HEK293 (cell line): ENCODE results near the gene FDX2.

ENCODE experiments used
- CTCF ChIA-PET: fragments of 350-600 bp; formaldehyde crosslinking; extraction: SDS; loops from one replicate; lab custom pipeline; 2021; ENCODE audit warnings: antibody characterized with exemption; lab: Yijun Ruan, JAX
- POLR2A ChIA-PET: fragments of 300-600 bp; formaldehyde crosslinking; extraction: SDS; loops from one replicate; lab custom pipeline; 2020; ENCODE audit warnings: antibody characterized with exemption, inconsistent platforms; lab: Yijun Ruan, JAX
- H3K27ac ChIP-seq: fragments of 200-500 bp; sonication (Bioruptor generic); 2 replicates; pipeline ENCODE4 v1.5.1; 2014; ENCODE audit warnings: low read depth, low read length, control low read depth, inconsistent platforms; ENCODE audit errors: extremely low read depth
- H3K36me3 ChIP-seq, 2 experiments: fragments of 200-500 bp in 1 of 2; sonication (Bioruptor generic) in 1 of 2; 1 replicate in 1 of 2; 2 replicates in 1 of 2; pipeline ENCODE4 v1.5.1; 2014 to 2017; ENCODE audit warnings: inconsistent platforms in 2 of 2, low read length in 2 of 2; ENCODE audit not compliant: control insufficient read depth in 2 of 2, insufficient read depth in 1 of 2
- H3K4me1 ChIP-seq: fragments of 200-500 bp; sonication (Bioruptor generic); 2 replicates; pipeline ENCODE4 v1.5.1; 2014; ENCODE audit warnings: mild to moderate bottlenecking, low read length, inconsistent platforms; ENCODE audit not compliant: control insufficient read depth, insufficient read depth
- H3K4me3 ChIP-seq: 2 replicates; pipeline ENCODE4 v1.5.1; 2011; ENCODE audit warnings: low read depth, mild to moderate bottlenecking, control low read depth, low read length, moderate library complexity
- H3K9me3 ChIP-seq: fragments of 200-500 bp; sonication (Bioruptor generic); 2 replicates; pipeline ENCODE4 v1.5.1; 2014; ENCODE audit warnings: low read depth, low read length, inconsistent platforms; ENCODE audit not compliant: control insufficient read depth, insufficient read depth
- GLIS1 ChIP-seq: fragments of 450-650 bp; formaldehyde crosslinking; IDR thresholded peaks from 2 replicates; pipeline ENCODE4 v1.5.1; 2016; ENCODE audit warnings: missing biosample characterization, missing genetic modification characterization
- TCF7L2 ChIP-seq: IDR thresholded peaks from 2 replicates; pipeline ENCODE4 v1.6.1; 2011; ENCODE audit warnings: low read depth, mild to moderate bottlenecking, inconsistent platforms, low read length, moderate library complexity, borderline replicate concordance
- ZBTB21 ChIP-seq: fragments of 450-650 bp; formaldehyde crosslinking; IDR thresholded peaks from 2 replicates; pipeline ENCODE4 v1.5.1; 2017; ENCODE audit warnings: missing biosample characterization, missing genetic modification characterization
- ZBTB48 ChIP-seq: fragments of 450-650 bp; formaldehyde crosslinking; IDR thresholded peaks from 2 replicates; pipeline ENCODE4 v1.5.1; 2016; ENCODE audit warnings: missing biosample characterization, missing genetic modification characterization
- ZBTB6 ChIP-seq: fragments of 450-650 bp; formaldehyde crosslinking; IDR thresholded peaks from 2 replicates; pipeline ENCODE4 v1.5.1; 2017; ENCODE audit warnings: missing biosample characterization, missing genetic modification characterization
- ZEB2 ChIP-seq: fragments of 450-650 bp; formaldehyde crosslinking; IDR thresholded peaks from 2 replicates; pipeline ENCODE4 v1.5.1; 2016; ENCODE audit warnings: missing biosample characterization, missing genetic modification characterization
- ZNF155 ChIP-seq: fragments of 450-650 bp; formaldehyde crosslinking; IDR thresholded peaks from 2 replicates; pipeline ENCODE4 v1.5.1; 2016; ENCODE audit warnings: missing biosample characterization, missing genetic modification characterization
- ZNF18 ChIP-seq: fragments of 450-650 bp; formaldehyde crosslinking; IDR thresholded peaks from 2 replicates; pipeline ENCODE4 v1.5.1; 2016; ENCODE audit warnings: missing biosample characterization, missing genetic modification characterization
- ZNF184 ChIP-seq: fragments of 450-650 bp; IDR thresholded peaks from 2 replicates; pipeline ENCODE4 v1.5.1; 2018; ENCODE audit warnings: missing biosample characterization, mild to moderate bottlenecking, missing genetic modification characterization
- ZNF202 ChIP-seq: fragments of 450-650 bp; formaldehyde crosslinking; IDR thresholded peaks from 2 replicates; pipeline ENCODE4 v1.5.1; 2016; ENCODE audit warnings: missing biosample characterization, missing genetic modification characterization, borderline replicate concordance
- ZNF280C ChIP-seq: fragments of 450-650 bp; formaldehyde crosslinking; IDR thresholded peaks from 2 replicates; pipeline ENCODE4 v1.5.1; 2016; ENCODE audit warnings: missing biosample characterization, missing genetic modification characterization
- ZNF555 ChIP-seq: fragments of 450-650 bp; formaldehyde crosslinking; conservative IDR thresholded peaks from 2 replicates; pipeline ENCODE4 v1.5.1; 2017; ENCODE audit warnings: missing biosample characterization, mild to moderate bottlenecking, missing genetic modification characterization, inconsistent platforms
- ZNF626 ChIP-seq: fragments of 450-650 bp; sonication (Bioruptor Pico); formaldehyde crosslinking; IDR thresholded peaks from 2 replicates; pipeline ENCODE4 v1.5.1; 2018; ENCODE audit warnings: missing biosample characterization, missing genetic modification characterization, inconsistent platforms
- ZNF654 ChIP-seq: fragments of 450-650 bp; formaldehyde crosslinking; IDR thresholded peaks from 2 replicates; pipeline ENCODE4 v1.5.1; 2016; ENCODE audit warnings: low read depth, missing biosample characterization, missing genetic modification characterization
- ZNF777 ChIP-seq: fragments of 450-650 bp; formaldehyde crosslinking; IDR thresholded peaks from 2 replicates; pipeline ENCODE4 v1.5.1; 2017; ENCODE audit warnings: missing biosample characterization, missing genetic modification characterization, borderline replicate concordance
- TF ChIP-seq, protein P1 (sequence below): fragments of 450-650 bp; formaldehyde crosslinking; IDR thresholded peaks from 2 replicates; pipeline ENCODE4; 2016; ENCODE audit warnings: missing biosample characterization, missing genetic modification characterization
- TF ChIP-seq, protein P2 (sequence below): fragments of 450-650 bp; formaldehyde crosslinking; IDR thresholded peaks from 2 replicates; pipeline ENCODE4 v1.5.1; 2016; ENCODE audit warnings: missing biosample characterization, missing genetic modification characterization

Gene FDX2

GRCh38 chr19:10271543-10272086 is 44.2 kb downstream of the FDX2 start (continued):
- TF ChIP-seq ZNF18 (tag by site-specific recombination) (0 out of 2 replicates have a peak, but pooled peaks have one; percentile 22), ZNF202 (tag by site-specific recombination) (no peak), ZNF184 (peak; percentile 34; the same call in 1 of the 2 replicates), ZNF777 (tag by site-specific recombination) (no peak), GLIS1 (no peak), ZEB2 (tag by site-specific recombination) (no peak), TCF7L2 (no peak), ZNF626 (tag by site-specific recombination) (no peak), ZNF654 (tag by site-specific recombination) (no peak), ZNF155 (tag by site-specific recombination) (no peak)

GRCh38 chr19:10270616-10271394 is 45.0 kb downstream of the FDX2 start, which contains the start of gene ICAM1:
ICAM1 (plus strand) TSS chr19:10271120; CDS start chr19:10271160, 40 bp downstream.
- TF ChIP-seq ZBTB48 (tag by site-specific recombination): no peak
- TF ChIP-seq ZBTB6: 0 out of 2 replicates have a peak, but pooled peaks have one; percentile 9
- TF ChIP-seq ZNF555 (tag by site-specific recombination): no peak
- Histone ChIP-seq H3K27ac (no peak within 1 kb of the TSS), H3K36me3 (no peaks in the 10 kb centered on the region), H3K9me3 (no peaks in the 10 kb centered on the region), H3K4me3 (no peak within 1 kb of the TSS), H3K4me1 (no peaks in the 10 kb centered on the region)
- ChIA-PET POLR2A (interaction anchor here (0.5 to 2.5 kb wide), 11 partner anchors 12 to 281 kb away, joined by 3 to 17 read pairs (median 5); partner anchors contain the start of genes FDX2, ICAM5 and TYK2), CTCF (interaction anchor here (0.5 to 9.2 kb wide), 18 partner anchors 9 to 485 kb away, joined by 3 to 170 read pairs (median 4); partner anchors contain the start of genes ICAM5 and TYK2)

- no peak overlapping the region for H3K27ac ChIP-seq
- no peaks in the 10 kb centered on the region for H3K9me3 ChIP-seq
- POLR2A ChIA-PET: interaction anchor here (0.6 to 2.5 kb wide), 9 partner anchors 19 to 121 kb away, joined by 3 to 17 read pairs (median 5); partner anchors contain the start of genes FDX2, ICAM5 and TYK2
- H3K4me1 ChIP-seq: no peaks in the 10 kb centered on the region
- TF ChIP-seq, protein P1, sequence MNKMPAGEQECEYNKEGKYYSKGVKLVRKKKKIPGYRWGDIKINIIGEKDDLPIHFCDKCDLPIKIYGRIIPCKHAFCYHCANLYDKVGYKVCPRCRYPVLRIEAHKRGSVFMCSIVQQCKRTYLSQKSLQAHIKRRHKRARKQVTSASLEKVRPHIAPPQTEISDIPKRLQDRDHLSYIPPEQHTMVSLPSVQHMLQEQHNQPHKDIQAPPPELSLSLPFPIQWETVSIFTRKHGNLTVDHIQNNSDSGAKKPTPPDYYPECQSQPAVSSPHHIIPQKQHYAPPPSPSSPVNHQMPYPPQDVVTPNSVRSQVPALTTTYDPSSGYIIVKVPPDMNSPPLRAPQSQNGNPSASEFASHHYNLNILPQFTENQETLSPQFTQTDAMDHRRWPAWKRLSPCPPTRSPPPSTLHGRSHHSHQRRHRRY: no peak
- TF ChIP-seq ZNF280C (no peak), ZBTB21 (tag by site-specific recombination) (no peak)
- TF ChIP-seq, protein P2, sequence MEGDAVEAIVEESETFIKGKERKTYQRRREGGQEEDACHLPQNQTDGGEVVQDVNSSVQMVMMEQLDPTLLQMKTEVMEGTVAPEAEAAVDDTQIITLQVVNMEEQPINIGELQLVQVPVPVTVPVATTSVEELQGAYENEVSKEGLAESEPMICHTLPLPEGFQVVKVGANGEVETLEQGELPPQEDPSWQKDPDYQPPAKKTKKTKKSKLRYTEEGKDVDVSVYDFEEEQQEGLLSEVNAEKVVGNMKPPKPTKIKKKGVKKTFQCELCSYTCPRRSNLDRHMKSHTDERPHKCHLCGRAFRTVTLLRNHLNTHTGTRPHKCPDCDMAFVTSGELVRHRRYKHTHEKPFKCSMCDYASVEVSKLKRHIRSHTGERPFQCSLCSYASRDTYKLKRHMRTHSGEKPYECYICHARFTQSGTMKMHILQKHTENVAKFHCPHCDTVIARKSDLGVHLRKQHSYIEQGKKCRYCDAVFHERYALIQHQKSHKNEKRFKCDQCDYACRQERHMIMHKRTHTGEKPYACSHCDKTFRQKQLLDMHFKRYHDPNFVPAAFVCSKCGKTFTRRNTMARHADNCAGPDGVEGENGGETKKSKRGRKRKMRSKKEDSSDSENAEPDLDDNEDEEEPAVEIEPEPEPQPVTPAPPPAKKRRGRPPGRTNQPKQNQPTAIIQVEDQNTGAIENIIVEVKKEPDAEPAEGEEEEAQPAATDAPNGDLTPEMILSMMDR: no peak
- TF ChIP-seq, all 188 proteins: peak for 0
- CTCF ChIA-PET: interaction anchor here (0.5 to 9.2 kb wide), 12 partner anchors 9 to 281 kb away, joined by 3 to 170 read pairs (median 6); partner anchors contain the start of genes FDX2, ICAM5, RAVER1 and TYK2
- H3K4me3 ChIP-seq: no peak overlapping the region
- no peaks in the 10 kb centered on the region for H3K36me3 ChIP-seq
These were observed 45.6 kb downstream of the FDX2 start for GRCh38 chr19:10270180-10270615.
